Gastroesophageal sphincter (tissue), 4 donors: Measurements from ENCODE around the gene TMPRSS4. TPM values are rescaled to one million over a fixed set of nuclear protein-coding genes. Genes with fewer than 3 reads are reported as not detected.

Source experiments
- ATAC-seq: fragments of 150-250 bp; one replicate; pipeline ENCODE4 v1.9.1; 2016; ENCODE audit warnings: mild to moderate bottlenecking, moderate library complexity
- H3K27ac ChIP-seq, 4 donors: fragments of 200-600 bp; sonication (generic) in 3 of 4; 1 replicate in 3 of 4; 2 replicates in 1 of 4; pipeline ENCODE4 v1.5.1; 2016 to 2019
- H3K27me3 ChIP-seq: fragments of 200-600 bp; sonication (generic); one replicate; pipeline ENCODE4 v1.5.1; 2019
- H3K36me3 ChIP-seq, 2 donors: fragments of 200-600 bp; sonication (generic); one replicate each; pipeline ENCODE4 v1.5.1; 2019; ENCODE audit warnings: control low read depth in 1 of 2
- H3K4me1 ChIP-seq, 3 donors: fragments of 200-600 bp; sonication (generic); 1 replicate in 2 of 3; 2 replicates in 1 of 3; pipeline ENCODE4 v1.5.1; 2016 to 2019; ENCODE audit warnings: control low read depth in 2 of 3
- H3K4me3 ChIP-seq, 2 donors: fragments of 200-600 bp; sonication (generic); one replicate each; pipeline ENCODE4 v1.5.1; 2019; ENCODE audit warnings: mild to moderate bottlenecking in 1 of 2, moderate library complexity in 1 of 2
- H3K9me3 ChIP-seq, 3 donors: fragments of 200-600 bp; sonication (generic); one replicate each; pipeline ENCODE4 v1.5.1; 2017 to 2019; ENCODE audit warnings: control low read depth in 2 of 3
- CTCF ChIP-seq, 4 experiments: fragments of 200-600 bp in 2 of 4; fragments of 450-650 bp in 2 of 4; sonication (generic) in 1 of 4; IDR thresholded peaks; one replicate each; pipeline ENCODE4 v1.5.1; 2017 to 2019; ENCODE audit warnings: antibody characterized with exemption in 4 of 4, mild to moderate bottlenecking in 2 of 4, moderate library complexity in 2 of 4
- EP300 ChIP-seq: sonication (generic); formaldehyde crosslinking; IDR thresholded peaks from one replicate; pipeline ENCODE4 v1.6.1; 2017; ENCODE audit warnings: antibody characterized with exemption, mild to moderate bottlenecking
- POLR2A ChIP-seq, 2 donors: fragments of 450-650 bp; IDR thresholded peaks; one replicate each; pipeline ENCODE4 v1.6.1; 2017; ENCODE audit warnings: antibody characterized with exemption in 2 of 2, mild to moderate bottlenecking in 2 of 2, moderate library complexity in 1 of 2
- POLR2AphosphoS5 ChIP-seq: sonication (generic); formaldehyde crosslinking; IDR thresholded peaks from one replicate; pipeline ENCODE4 v1.6.1; 2017; ENCODE audit warnings: antibody characterized with exemption
- WGBS, 2 donors: methylation state at CpG; one replicate each; pipeline ENCODE4 v1.1.5; 2018; ENCODE audit warnings: low coverage in 1 of 2; 5-methylcytosine and 5-hydroxymethylcytosine counted together
- total RNA-seq, 4 donors: library from RNA; depleted of rRNA; stranded (reverse); fragments of >200 nt; gene quantifications; one replicate each; pipeline ENCODE4 v1.1.0, GENCODE V29; 2016

Gene TMPRSS4
- total RNA-seq, 4 donors from 2014 or later = 0.23 to 11.1 (median 0.78) TPM; not detected in 1

DNA sequence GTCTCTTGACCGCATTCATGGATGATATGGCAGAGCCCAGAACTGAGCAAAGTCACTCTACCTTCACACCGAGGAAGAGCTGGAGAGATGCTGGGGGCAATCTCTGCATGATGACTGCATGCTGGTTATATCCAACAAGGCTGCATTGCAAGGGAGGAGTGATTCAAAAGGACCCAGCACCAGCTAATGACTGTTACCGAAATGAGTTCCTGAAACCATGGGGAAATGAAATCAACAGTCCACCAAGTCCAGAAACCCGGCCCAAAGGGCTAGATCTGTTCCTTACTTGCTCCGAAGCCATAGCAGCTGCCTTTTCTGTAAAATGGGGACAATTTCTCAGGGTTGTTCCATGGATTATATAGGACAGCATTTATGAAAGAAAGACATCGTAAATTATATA is 11.1 kb downstream of the TMPRSS4 start:
- TF ChIP-seq POLR2A (IDR thresholded peaks at IDR 0.05) = no peak
- no peak for TF ChIP-seq EP300
- TF ChIP-seq CTCF (IDR thresholded peaks at IDR 0.05) = no peak
- no peak for TF ChIP-seq POLR2AphosphoS5
- Histone ChIP-seq H3K27ac (no peak overlapping the region), H3K4me3 (no peak overlapping the region), H3K36me3 (no peaks in the 10 kb centered on the region), H3K4me1 (peaks cover 0 to 19% (median 5%) of the 10 kb centered on the region in 3 donors), H3K9me3 (peaks cover 0 to 18% (median 0%) of the 10 kb centered on the region in 3 donors), H3K27me3 (peaks cover 17% of the 10 kb centered on the region)
- ATAC-seq = no peak
- WGBS, 2 donors = 74 to 94% methylated on average over 3 to 6 of the region's 6 CpGs

DNA sequence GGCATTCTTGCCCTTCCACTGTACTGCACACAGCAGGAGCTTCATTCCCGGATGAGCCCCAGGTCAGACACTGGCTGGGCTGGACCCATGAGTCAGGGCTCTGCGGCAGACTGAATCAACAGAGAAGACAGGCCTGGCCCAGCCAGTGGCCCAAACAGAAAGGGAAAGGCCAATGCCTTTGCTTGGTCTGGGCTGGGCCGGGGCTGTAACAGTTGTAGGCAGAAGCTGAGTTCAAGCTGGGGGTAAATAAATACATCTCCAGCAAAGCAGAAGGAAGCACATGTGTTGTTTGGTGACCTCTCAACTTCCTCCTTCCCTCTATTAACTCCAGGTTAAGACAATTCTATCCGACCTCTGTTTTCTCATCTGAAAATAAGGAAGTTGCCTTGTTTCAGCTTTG is 11.7 kb downstream of the TMPRSS4 start:
- WGBS, 2 donors = 46 to 60% methylated on average over 1 to 2 of the region's 4 CpGs
- TF ChIP-seq EP300 (no peak), POLR2AphosphoS5 (no peak), POLR2A (IDR thresholded peaks at IDR 0.05) (no peak), CTCF (IDR thresholded peaks at IDR 0.05) (no peak)
- no peak overlapping the region for H3K27ac ChIP-seq
- peak; percentile 48 for ATAC-seq
- H3K36me3 ChIP-seq = no peaks in the 10 kb centered on the region
- no peak overlapping the region for H3K4me3 ChIP-seq
- H3K27me3 ChIP-seq = peaks cover 19% of the 10 kb centered on the region
- H3K9me3 ChIP-seq = peaks cover 0 to 18% (median 0%) of the 10 kb centered on the region in 3 donors
- peaks cover 0 to 15% (median 5%) of the 10 kb centered on the region in 3 donors for H3K4me1 ChIP-seq

- ATAC-seq = no peak
- Histone ChIP-seq H3K4me1 (peaks cover 0 to 7% (median 0%) of the 10 kb centered on the region in 3 donors), H3K4me3 (no peak overlapping the region), H3K36me3 (no peaks in the 10 kb centered on the region), H3K9me3 (peaks cover 0 to 18% (median 0%) of the 10 kb centered on the region in 3 donors), H3K27ac (no peak overlapping the region), H3K27me3 (peaks cover 26% of the 10 kb centered on the region)
- no peak for TF ChIP-seq CTCF (IDR thresholded peaks at IDR 0.05)
- TF ChIP-seq EP300 = no peak
- no peak for TF ChIP-seq POLR2AphosphoS5
- no peak for TF ChIP-seq POLR2A (IDR thresholded peaks at IDR 0.05)
- 58 to 77% methylated on average over 4 to 7 of the region's 7 CpGs for WGBS, 2 donors
These were observed 13.8 kb downstream of the TMPRSS4 start for GRCh38 chr11:118090545-118091162.

DNA sequence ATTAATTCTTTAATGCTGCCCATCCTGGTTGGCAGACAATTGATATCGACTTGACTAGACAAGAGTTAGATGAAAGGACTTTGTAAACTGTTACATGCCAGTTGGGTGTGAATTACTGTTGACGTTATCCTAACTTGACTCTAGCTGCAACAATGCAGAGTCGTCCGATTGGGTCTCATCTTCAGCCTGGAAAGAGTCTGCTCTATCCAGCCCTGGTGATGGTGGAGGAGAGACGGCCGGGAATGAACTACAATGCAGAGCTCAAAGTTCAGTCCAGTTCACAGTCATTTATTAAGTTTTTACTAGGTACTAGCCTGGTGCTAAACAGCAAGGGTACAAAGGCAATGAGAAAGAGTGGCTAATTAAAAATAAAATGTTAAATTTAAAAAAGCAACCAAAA is 14.8 kb downstream of the TMPRSS4 start:
- TF ChIP-seq POLR2A (IDR thresholded peaks at IDR 0.05) (no peak), EP300 (no peak), POLR2AphosphoS5 (no peak), CTCF (IDR thresholded peaks at IDR 0.05) (no peak)
- Histone ChIP-seq H3K4me1 (peaks cover 0 to 7% (median 0%) of the 10 kb centered on the region in 3 donors), H3K27me3 (peaks cover 33% of the 10 kb centered on the region), H3K36me3 (no peaks in the 10 kb centered on the region), H3K9me3 (peaks cover 0 to 18% (median 0%) of the 10 kb centered on the region in 3 donors), H3K4me3 (no peak overlapping the region), H3K27ac (no peak overlapping the region)
- ATAC-seq = no peak
- WGBS, 2 donors = 69 to 100% methylated on average over 1 to 4 of the region's 6 CpGs

GRCh38 chr11:118092907-118093571 is 16.2 kb downstream of the TMPRSS4 start:
- Histone ChIP-seq H3K27me3 (peaks cover 45% of the 10 kb centered on the region), H3K4me1 (no peaks in the 10 kb centered on the region), H3K4me3 (no peak overlapping the region), H3K27ac (no peak overlapping the region), H3K9me3 (peaks cover 0 to 6% (median 0%) of the 10 kb centered on the region in 3 donors), H3K36me3 (no peaks in the 10 kb centered on the region)
- TF ChIP-seq POLR2A (IDR thresholded peaks at IDR 0.05) (no peak), EP300 (no peak), POLR2AphosphoS5 (no peak), CTCF (IDR thresholded peaks at IDR 0.05) (no peak)
- WGBS, 2 donors = 100% methylated on average over 1 of the region's 8 CpGs; no CpG with 5 or more reads in 1 of the 2 donors
- ATAC-seq = no peak
